Midbrain (tissue), 1 donor: Measurements from ENCODE around the gene PLEKHH2.
"Not testable (repeated sequence)": the region's sequence is repeated elsewhere in the genome, so short reads cannot be mapped to it uniquely, and the experiment has no call there.

Experiments
- DNase-seq: peaks from one replicate; lab custom pipeline; 2025; lab: John Stamatoyannopoulos, UW

The PLEKHH2 gene

DNA sequence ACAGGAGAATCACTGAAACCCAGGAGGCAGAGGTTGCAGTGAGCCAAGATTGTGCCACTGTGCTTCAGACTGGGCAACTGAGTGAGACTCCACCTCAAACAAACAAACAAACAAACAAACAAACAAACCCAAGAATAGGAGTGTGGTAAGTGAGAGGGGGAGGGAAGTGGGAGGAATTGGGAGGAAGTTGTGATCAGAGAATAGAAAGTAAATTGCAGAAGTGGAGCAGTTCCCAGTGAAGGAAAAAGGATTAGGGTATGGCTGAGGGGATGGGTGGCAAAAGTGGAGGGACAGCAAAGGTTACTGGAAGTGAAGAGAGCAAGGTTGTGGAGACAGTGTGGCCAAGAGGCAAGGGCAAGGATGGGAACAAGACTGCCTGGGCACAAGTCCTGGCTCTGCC lies 80.3 kb downstream of the PLEKHH2 start:
- no peak for DNase-seq

DNA sequence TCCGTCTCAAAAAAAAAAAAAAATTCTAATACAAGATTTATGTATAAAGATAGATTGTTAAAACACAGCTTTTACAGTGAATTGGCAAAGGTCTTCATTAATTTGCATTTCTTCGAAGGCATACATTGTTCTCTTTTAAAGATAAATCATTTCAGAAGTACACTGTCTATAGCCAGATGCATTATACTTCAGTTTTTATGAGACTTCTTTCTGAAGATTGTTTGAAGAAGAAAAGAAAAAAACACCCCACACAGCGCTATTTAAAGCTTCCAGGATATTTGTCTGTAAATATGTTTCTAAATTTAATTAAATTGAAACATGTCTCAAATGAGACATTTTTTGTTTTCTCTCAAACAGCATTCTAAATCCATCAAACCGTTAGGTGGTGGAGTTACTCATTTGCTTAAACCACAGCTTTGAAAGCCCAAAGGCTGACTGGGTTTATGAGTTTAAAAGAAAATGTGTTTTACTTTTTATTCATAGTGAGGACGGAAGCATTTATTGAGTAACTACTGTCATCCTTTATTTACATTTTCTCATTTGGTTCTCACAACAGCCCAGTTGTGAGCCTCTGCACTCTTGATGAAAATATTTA lies 81.6 kb downstream of the PLEKHH2 start:
- no peak for DNase-seq

DNA sequence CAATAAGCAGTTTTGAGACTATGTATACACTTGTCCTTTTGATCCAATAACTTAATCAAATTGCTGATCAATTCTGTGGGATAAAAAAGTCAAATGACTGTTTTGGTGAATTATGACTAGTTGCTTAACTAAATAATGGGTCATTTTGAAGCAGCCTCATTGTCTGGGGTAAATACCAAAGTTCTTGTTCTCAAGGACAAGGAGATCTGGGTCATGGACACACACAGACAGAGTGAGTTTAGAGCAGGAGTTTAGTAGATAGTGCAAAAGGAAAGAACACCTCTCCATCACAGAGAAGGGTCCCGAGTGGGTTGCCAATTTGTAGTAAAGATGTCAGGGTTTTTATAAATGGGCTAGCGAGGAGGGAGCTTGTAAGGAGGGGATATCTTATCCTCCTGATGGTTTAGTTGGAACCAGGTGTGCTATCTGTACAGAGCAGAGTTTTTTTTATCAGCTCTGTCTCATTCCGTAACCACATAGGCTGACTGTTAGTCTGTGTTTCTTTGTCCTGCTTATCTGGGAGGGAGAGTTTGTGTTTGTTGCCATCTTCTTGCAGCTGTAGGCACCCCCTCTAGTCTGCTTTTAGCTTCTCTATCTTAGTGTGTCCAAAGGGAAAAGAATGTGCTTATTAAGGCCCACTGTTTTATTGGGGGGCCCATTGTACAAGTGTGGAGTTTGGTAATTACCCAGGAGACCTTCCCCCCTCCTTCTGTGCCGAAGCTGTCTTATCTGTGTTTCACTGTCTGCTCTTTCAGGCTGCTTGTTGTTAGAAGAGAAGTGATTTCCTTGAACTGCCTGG lies 87.9 kb downstream of the PLEKHH2 start:
- no peak for DNase-seq

DNA sequence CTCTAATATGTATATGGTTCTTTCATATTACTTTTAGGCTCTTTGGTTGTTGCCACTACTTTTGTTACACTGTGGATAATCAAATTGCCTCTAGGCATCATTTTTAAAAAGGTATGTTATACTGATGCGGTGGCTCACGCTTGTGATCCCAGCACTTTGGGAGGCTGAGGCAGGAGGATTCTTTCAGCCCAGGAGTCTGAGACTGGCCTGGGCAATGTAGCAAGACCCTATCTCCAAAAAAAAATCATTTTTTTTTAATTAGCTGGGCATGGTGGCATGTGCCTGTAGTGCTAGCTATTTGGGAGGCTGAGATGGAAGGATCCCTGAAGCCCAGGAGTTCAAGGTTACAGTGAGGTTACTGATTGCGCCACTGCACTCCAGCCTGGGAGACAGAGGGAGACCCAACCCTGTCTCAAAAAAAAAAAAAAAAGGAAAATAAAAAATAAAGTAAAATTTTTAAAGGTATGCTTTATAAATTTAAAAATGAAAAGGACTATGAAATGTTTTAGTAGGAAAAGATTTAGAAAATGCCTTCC lies 88.7 kb downstream of the PLEKHH2 start:
- no peak for DNase-seq

DNA sequence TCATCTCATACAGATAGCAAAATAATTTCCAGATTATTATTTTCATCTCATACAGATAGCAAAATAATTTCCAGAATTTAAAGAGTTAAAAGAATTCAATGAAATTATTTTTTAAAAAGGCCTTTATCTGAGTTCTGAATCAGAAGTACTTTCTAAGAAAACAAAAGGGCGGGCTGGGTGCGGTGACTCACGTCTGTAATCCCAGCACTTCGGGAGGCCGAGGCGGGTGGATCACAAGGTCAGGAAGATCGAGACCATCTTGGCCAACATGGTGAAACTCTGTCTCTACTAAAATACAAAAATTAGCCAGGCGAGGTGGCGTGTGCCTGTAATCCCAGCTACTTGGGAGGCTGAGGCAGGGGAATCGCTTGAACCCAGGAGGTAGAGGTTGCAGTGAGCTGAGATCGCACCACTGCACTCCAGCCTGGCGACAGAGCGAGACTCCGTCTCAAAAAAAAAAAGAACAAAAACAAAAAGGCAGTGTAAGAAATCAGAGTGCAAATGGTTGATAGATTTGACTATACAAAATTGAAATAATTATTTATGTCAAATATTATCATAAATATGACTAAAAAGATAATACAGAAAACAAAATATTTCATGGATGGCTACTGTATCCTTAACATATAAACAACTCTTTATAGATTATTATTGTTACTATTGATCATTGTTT lies 90.0 kb downstream of the PLEKHH2 start:
- DNase-seq = not testable (repeated sequence)

DNA sequence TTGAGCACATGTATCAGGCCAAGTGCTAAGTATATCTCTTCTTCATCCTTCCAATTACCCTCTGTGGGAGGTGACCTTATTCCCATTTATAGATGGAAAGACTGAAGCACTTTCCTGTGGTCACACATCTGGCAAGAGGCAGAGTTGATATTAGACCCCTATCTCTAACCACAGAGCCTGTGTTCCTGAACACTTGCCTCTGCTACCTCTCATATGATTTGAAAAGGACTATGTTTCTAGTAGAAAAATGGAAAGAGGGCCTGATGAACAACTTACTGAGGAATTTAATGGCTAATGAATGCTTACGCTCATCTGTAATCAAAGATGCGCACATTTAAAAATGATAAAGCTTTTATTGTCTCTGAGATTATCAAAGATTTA lies 90.6 kb downstream of the PLEKHH2 start:
- DNase-seq = no peak

DNA sequence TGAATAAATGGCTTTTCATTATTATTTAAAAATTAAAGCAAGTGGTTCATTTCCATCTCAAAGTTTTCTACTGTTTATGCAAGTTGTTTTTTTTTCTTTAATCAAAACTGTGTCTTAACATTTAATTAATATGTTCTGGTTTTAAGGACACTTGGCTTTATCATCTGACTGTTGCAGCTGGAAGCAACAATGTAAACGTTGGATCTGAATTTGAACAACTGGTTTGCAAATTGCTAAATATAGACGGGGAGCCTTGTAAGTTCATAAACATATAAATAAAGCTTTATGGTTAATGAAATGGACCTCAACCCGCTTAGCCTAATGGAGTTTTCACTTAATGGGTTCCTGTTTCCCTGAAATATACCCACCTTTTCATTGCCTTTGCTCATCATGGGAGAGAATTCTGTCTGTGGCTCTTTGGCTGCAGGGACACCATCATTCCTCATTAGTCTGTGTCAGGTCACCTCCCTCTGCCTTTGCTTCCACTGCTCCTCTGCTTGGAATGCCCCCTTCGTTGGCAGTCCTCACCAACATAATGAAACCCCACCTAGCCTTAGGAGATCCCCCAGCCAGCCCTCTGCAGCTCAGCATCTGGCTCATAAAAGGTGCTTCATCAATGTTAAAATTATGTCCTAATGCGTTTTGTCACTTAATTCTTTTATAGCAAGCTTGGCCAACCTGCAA lies 92.6 kb downstream of the PLEKHH2 start:
- DNase-seq = no peak

DNA sequence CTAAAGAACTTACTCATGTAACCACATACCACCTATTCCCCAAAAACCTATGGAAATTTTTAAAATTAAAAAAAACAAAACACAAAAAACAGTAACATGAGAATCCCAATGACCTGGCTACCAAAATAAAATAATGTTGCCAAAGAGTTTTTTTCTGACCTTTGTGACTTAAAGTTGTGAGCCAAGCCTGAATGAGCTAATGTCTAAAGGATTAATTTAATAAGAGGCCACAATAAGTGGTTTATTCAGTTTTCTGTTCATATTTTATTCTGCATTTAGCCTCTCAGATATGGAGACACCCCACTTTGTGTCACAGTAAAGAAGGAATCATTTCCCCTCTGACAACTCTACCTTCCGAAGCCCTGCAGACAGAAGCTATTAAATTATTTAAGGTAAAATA lies 94.2 kb downstream of the PLEKHH2 start:
- no peak for DNase-seq

DNA sequence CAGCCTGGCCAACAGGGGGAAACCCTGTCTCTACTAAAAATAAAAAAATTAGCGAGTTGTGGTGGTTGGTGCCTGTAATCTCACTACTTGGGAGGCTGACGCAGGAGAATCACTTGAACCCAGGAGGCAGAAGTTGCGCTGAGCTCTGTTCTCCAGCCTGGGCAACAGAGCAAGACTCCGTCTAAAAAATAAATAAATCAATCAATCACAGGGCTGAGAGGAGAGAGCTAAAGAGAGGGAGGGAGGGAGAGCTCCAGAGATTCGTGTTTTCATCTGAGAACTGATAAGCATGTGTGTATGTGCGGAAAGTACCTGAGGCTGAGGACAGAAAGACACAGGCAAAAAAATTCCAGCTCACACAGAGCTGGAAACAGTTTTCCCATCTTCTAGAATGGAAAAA lies 99.6 kb downstream of the PLEKHH2 start:
- no peak for DNase-seq

DNA sequence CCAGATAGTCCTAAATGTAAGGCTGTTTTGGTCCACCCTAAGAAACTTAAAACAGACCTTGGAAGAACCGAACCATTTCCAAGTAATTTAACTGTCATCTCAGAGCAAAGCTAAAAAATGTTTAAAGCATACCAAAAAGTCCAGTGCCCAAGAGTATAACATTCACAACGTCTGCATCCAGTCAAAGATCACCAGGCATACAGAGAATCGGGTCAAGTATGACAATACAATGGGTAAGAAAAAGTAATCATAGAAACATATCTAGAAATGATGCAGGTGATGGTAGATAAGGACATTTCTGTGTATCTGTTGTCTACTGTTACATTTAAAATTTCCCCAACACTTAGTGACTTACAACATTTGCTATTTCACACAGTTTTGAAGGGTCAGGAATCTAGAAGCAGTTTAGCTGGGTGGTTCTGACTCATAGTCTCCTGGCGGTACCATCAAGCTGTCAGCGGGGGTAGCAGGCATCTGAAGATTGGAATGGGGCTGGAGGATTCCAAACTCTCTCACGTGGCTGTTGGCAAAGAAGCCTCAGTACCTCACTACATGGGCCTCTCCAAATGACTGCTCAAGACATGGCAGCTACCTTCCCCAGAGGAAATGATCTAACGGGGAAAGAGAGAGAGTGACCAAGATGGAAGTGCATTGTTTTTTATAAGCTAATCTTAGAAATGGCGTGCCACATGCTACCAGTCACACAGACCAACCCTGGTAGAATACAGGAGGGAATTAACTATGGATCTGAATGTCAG lies 100.2 kb downstream of the PLEKHH2 start:
- DNase-seq = no peak

DNA sequence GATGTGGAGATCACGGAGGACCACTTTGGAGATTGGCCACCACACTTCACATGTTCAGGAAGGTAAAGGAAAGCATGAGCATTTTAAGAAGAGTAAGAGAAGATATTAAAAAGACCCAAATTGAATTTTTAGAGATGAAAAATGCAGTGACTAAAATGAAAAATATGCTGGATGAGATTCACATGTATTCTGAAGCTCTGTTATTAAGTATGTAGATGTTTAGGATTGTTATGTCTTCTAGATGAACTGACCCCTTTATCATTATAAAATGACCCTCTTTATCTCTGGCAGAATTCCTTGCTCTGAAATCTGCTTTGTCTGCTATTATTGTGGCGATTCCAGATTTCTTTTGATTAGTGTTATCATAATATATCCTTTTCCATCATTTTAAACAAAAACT lies 100.8 kb downstream of the PLEKHH2 start:
- DNase-seq = no peak

DNA sequence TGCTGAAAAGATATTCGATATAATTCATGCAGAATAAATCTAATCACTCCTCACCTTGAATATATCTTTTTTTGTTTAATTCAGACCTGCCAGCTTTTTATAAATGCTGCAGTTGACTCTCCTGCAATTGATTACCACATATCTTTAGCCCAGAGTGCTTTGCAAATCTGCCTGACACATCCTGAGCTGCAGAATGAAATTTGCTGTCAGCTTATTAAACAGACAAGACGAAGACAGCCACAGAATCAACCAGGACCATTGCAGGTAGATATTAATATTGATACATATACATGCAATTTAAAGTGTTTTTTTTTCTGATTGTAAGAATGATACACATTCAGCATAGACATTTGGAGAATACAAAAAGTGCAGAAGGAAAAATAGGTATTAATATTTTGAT lies 101.2 kb downstream of the PLEKHH2 start:
- DNase-seq = no peak

DNA sequence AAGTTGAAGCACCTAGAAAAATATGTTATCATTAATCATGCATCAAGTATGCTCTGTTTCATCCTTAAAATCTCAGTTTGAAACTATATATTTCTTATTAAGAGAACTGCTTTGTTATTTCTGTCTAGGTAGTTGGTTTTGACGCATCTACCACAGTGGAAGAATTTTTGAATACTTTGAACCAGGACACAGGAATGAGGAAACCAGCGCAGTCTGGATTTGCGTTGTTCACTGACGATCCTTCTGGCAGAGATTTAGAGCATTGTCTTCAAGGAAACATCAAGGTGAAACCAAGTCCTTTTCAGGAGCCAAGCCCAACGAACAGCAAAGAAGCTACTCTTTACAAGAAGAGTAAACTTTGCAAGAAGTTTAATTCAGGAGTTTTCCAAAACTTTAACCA lies 106.6 kb downstream of the PLEKHH2 start:
- DNase-seq = no peak

DNA sequence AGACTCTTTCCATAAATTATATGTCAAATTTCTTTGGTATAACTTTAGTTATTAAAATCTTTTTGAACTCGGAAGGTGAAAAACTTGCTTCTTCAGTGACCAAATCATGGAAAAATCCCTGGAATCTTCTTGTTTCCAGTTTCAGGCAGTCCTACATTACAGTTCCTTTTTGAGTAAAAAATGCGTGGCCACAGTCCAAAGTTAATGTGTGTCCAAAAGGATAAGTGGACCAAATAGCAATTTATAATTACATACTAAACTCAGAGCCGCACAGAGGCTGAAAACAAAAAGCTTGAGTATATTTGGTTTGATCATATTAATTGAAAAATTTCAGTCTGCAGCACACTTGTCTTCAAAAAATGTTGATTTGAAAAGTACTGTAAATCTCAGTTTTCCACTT lies 108.4 kb downstream of the PLEKHH2 start:
- DNase-seq = no peak

DNA sequence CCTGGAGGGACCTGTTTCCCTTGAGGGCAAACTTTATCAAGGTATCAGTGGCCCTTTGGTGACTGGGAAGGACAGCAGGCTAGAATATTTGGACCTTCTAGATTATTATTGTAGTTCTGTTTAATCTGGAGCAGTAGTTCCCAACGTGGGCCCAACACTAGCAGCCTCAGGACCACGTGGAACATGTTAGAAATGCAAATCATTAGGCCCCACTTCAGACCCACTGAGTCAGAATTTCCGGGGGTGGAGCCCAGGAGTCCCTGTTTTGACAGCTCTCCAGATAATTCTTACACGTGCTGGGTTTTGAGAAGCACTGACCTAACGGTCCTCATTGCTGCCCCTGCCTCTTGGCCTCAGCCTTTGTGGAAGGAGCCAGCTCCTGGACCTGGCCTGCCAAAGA lies 111.3 kb downstream of the PLEKHH2 start:
- no peak for DNase-seq

DNA sequence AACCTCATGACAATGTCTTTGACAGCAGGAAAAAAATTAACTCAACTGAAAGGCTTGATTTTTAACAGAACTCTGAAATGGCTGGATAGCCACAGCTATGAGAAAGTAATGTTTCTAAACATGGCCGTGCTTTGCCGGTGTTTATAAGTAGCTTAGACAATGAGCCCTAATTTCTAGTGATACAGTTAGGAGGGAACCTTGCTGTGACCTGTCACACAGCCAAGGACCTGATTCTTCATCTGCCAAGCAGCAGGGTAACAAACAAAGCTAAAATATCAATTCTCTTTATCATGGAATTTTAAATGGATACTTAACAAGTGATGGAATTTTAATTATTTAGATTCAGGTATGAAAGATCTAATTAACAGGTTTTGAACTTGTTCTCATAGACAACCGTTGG lies 112.5 kb downstream of the PLEKHH2 start:
- no peak for DNase-seq

DNA sequence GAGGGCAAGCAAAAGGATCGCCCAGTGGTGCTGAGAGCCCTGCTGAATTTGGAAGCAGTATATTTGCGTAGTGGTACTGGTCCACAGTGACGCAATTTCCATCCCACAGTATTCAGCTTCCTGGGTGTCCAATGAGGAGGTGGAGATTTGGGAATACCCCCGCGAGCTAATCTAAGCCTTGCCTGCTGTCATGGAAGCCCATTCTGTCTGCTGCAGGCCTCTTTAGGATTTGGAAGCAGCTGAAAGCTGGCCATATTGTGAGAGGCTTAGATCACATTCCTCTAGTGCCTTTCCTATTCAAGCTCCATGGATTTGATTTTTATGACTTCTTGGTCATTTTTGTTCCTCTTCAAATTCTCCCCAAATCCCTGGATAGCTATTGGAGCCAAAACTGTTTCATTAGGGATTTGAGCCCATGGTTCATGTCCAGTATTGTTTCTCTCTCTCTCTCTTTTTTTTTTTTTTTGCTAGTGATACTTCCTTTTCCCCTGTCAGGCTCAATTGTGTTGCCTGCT lies 114.5 kb downstream of the PLEKHH2 start:
- no peak for DNase-seq

DNA sequence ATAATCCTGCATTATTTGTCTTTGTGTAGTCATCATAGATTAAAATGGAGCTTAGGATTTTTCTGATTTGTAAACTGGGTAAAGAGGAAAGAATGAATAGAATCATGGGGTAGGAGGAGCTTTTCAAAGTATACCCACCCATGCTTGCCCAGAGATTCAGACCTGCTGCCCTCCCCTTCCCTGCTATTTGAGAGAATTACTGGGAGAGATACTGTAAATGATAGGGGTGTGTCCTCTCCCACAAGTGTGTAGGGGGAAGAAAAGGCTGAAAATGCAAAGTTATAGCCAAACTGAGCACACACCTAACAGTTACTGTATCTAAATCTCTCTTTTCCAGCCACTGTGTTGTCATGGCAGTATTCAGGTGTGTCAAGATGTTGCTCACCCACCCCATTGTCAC lies 115.2 kb downstream of the PLEKHH2 start:
- DNase-seq = no peak

DNA sequence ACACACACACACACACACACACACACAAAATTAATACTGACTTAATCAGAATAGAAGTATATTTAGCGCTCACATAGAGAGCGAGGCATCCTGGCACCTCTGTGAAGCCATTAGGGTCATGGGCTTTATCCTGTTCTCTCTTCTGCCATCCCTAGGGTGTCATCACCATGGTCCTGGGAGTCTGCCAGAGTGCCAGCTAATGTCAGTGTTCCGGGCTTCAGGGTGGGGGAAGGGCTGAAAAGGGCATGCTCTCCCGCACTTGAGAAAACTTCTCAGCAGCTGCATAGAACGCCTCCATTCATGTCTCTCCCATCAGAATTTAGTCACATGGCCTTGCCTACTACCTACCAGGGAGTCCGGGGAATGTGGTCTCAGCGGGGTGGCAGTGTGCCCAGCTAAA lies 117.1 kb downstream of the PLEKHH2 start:
- DNase-seq = no peak

DNA sequence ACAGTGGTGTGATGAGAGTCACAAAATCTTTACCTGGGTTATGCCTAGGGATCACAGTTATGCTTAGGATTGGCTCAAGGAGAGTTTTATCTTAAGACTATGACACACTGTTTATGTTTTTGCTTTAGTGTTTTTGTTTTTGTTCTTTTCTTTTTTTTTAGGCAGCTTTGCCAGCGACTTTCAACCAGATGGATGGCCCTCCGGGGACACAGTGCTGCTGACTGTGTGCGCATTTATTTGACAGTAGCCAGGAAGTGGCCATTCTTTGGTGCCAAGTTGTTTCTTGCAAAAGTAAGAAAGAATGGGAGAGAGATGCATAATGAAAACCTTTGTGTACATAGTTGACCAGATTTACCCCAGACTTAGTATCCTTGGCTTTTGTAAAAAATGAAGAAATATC lies 121.7 kb downstream of the PLEKHH2 start:
- DNase-seq = no peak

DNA sequence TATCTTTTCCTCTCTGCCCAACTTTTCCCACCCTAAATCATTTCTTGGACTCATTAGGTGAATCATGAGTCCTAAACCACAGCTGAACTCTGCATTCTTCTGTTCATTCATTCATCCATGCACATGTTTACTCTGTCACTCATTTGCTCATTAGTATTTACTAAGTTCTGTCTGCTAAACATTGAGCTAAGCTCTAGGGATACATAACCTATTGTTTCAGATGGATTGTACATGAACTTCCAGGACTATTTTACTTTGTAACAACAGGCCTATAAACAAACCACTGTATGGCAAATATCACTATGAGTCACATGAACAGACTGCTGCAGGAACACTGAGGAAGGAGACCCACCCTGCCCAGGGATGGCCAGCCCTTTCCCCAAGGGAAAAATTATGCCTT lies 122.1 kb downstream of the PLEKHH2 start:
- no peak for DNase-seq

DNA sequence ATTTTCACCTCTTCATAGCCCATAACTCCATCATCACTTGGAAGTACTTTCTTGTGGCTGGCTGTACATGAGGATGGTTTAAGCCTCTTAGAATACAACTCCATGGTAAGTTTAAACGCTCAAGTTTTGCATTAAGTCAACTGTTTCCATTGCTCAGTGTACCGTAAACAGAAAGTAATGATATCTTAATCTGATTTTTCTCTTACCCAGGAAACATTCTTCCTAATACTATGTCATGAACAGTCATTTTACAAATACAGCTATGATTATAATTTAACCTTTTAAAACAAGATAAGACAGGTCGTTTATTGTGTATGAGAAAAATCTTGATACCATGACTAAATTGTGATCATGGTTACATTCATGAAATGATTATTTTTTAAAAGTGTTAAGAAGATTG lies 125.2 kb downstream of the PLEKHH2 start:
- DNase-seq = no peak
